Activated T-helper 2 cell treated with anti-CD3 and anti-CD28 coated beads, Interferon-gamma antibody, Interleukin-2, Interleukin-4, amounts not matched to agents 10 μg/mL and 5 μg/mL and 100 μg/mL, durations not matched to agents 14 hours and 24 hours and 36 hours (primary cell): ENCODE results near the gene AUTS2. TPM values are rescaled to one million over a fixed set of nuclear protein-coding genes. Genes with fewer than 3 reads are reported as not detected.

Experiments used
- DNase-seq: peaks from one replicate; pipeline ENCODE4 v3.0.0; 2021; ENCODE audit warnings: low spot score
- H3K27ac Mint-ChIP-seq: one replicate; pipeline ENCODE4 v1.8.0; 2021; ENCODE audit warnings: mixed read lengths
- H3K27me3 Mint-ChIP-seq: one replicate; pipeline ENCODE4 v1.8.0; 2021; ENCODE audit warnings: low read depth, mixed read lengths
- H3K36me3 Mint-ChIP-seq: one replicate; pipeline ENCODE4 v1.8.0; 2021; ENCODE audit warnings: low read depth, mixed read lengths
- H3K4me1 Mint-ChIP-seq: one replicate; pipeline ENCODE4 v1.8.0; 2021; ENCODE audit warnings: low read depth, mixed read lengths
- H3K4me3 Mint-ChIP-seq: one replicate; pipeline ENCODE4 v1.8.0; 2021; ENCODE audit warnings: low read depth, mild to moderate bottlenecking, moderate library complexity, mixed read lengths
- H3K9me3 Mint-ChIP-seq: one replicate; pipeline ENCODE4 v1.8.0; 2021; ENCODE audit warnings: mixed read lengths
- intact Hi-C: fragments of 100-400 bp; cut with micrococcal nuclease; formaldehyde crosslinking; loops from one replicate; pipeline ENCODE4 v1.15.1; 2023
- total RNA-seq: library from RNA; stranded (reverse); gene quantifications from 2 replicates; pipeline ENCODE4 v1.2.3, GENCODE V29; 2022

The AUTS2 gene
- total RNA-seq, 1 donor from 2014 or later: 1.1 TPM

GRCh38 chr7:70570961-70571360, 972.7 kb downstream of the AUTS2 start:
- DNase-seq: no peak
- Mint-ChIP-seq H3K27me3 (no peaks in the 10 kb centered on the region), H3K4me3 (no peak overlapping the region), H3K4me1 (no peaks in the 10 kb centered on the region), H3K27ac (no peak overlapping the region), H3K36me3 (no peaks in the 10 kb centered on the region), H3K9me3 (no peaks in the 10 kb centered on the region)
- intact Hi-C loops: no loop called here

GRCh38 chr7:70571403-70571934, 973.2 kb downstream of the AUTS2 start:
- Mint-ChIP-seq H3K9me3 (no peaks in the 10 kb centered on the region), H3K4me1 (no peaks in the 10 kb centered on the region)
- intact Hi-C loops: no loop called here

GRCh38 chr7:70571961-70572360, 973.7 kb downstream of the AUTS2 start:
- Mint-ChIP-seq H3K27me3 (no peaks in the 10 kb centered on the region), H3K27ac (no peak overlapping the region), H3K4me3 (no peak overlapping the region), H3K9me3 (no peaks in the 10 kb centered on the region), H3K4me1 (no peaks in the 10 kb centered on the region), H3K36me3 (no peaks in the 10 kb centered on the region)
- no peak for DNase-seq
- intact Hi-C loops: no loop called here

More at GRCh38 chr7:70571403-70571934, 973.2 kb downstream of the AUTS2 start:
- no peak for DNase-seq
- no peaks in the 10 kb centered on the region for H3K36me3 Mint-ChIP-seq
- H3K27me3 Mint-ChIP-seq: no peaks in the 10 kb centered on the region
- no peak overlapping the region for H3K27ac Mint-ChIP-seq
- no peak overlapping the region for H3K4me3 Mint-ChIP-seq

- H3K4me3 Mint-ChIP-seq: no peak overlapping the region
- H3K27me3 Mint-ChIP-seq: no peaks in the 10 kb centered on the region
- no peak overlapping the region for H3K27ac Mint-ChIP-seq
- H3K9me3 Mint-ChIP-seq: no peaks in the 10 kb centered on the region
- DNase-seq: no peak
- H3K36me3 Mint-ChIP-seq: no peaks in the 10 kb centered on the region
- H3K4me1 Mint-ChIP-seq: no peaks in the 10 kb centered on the region
- intact Hi-C loops: no loop called here
Observed at GRCh38 chr7:70572571-70572970, 974.3 kb downstream of the AUTS2 start.

GRCh38 chr7:70573071-70573661, 974.9 kb downstream of the AUTS2 start:
- H3K36me3 Mint-ChIP-seq: no peaks in the 10 kb centered on the region
- H3K27ac Mint-ChIP-seq: no peak overlapping the region
- H3K9me3 Mint-ChIP-seq: no peaks in the 10 kb centered on the region
- H3K4me1 Mint-ChIP-seq: no peaks in the 10 kb centered on the region
- H3K27me3 Mint-ChIP-seq: no peaks in the 10 kb centered on the region
- intact Hi-C loops: no loop called here
- H3K4me3 Mint-ChIP-seq: no peak overlapping the region
- no peak for DNase-seq

GRCh38 chr7:70573696-70574095, 975.4 kb downstream of the AUTS2 start:
- H3K27ac Mint-ChIP-seq: no peak overlapping the region
- no peaks in the 10 kb centered on the region for H3K9me3 Mint-ChIP-seq
- no peaks in the 10 kb centered on the region for H3K27me3 Mint-ChIP-seq
- no peaks in the 10 kb centered on the region for H3K4me1 Mint-ChIP-seq
- H3K36me3 Mint-ChIP-seq: no peaks in the 10 kb centered on the region
- no peak overlapping the region for H3K4me3 Mint-ChIP-seq
- intact Hi-C loops: no loop called here
- DNase-seq: no peak

- intact Hi-C loops: no loop called here
- no peaks in the 10 kb centered on the region for H3K27me3 Mint-ChIP-seq
- no peak overlapping the region for H3K4me3 Mint-ChIP-seq
- no peaks in the 10 kb centered on the region for H3K4me1 Mint-ChIP-seq
- no peaks in the 10 kb centered on the region for H3K36me3 Mint-ChIP-seq
- H3K27ac Mint-ChIP-seq: no peak overlapping the region
- no peaks in the 10 kb centered on the region for H3K9me3 Mint-ChIP-seq
- no peak for DNase-seq
Observed at GRCh38 chr7:70574314-70574834, 976.1 kb downstream of the AUTS2 start.

- H3K4me3 Mint-ChIP-seq: no peak overlapping the region
- no peaks in the 10 kb centered on the region for H3K27me3 Mint-ChIP-seq
- DNase-seq: no peak
- no peaks in the 10 kb centered on the region for H3K4me1 Mint-ChIP-seq
- H3K9me3 Mint-ChIP-seq: no peaks in the 10 kb centered on the region
- H3K36me3 Mint-ChIP-seq: no peaks in the 10 kb centered on the region
- intact Hi-C loops: no loop called here
- H3K27ac Mint-ChIP-seq: no peak overlapping the region
Observed at GRCh38 chr7:70574970-70575799, 976.9 kb downstream of the AUTS2 start.

GRCh38 chr7:70577078-70577477, 978.8 kb downstream of the AUTS2 start:
- Mint-ChIP-seq H3K27me3 (no peaks in the 10 kb centered on the region), H3K4me3 (no peak overlapping the region), H3K4me1 (no peaks in the 10 kb centered on the region)

GRCh38 chr7:70578131-70578530, 979.9 kb downstream of the AUTS2 start:
- Mint-ChIP-seq H3K4me1 (no peaks in the 10 kb centered on the region), H3K4me3 (no peak overlapping the region), H3K27me3 (no peaks in the 10 kb centered on the region), H3K9me3 (no peaks in the 10 kb centered on the region), H3K27ac (no peak overlapping the region), H3K36me3 (no peaks in the 10 kb centered on the region)
- no peak for DNase-seq
- intact Hi-C loops: no loop called here

More at GRCh38 chr7:70577078-70577477, 978.8 kb downstream of the AUTS2 start:
- Mint-ChIP-seq H3K9me3 (no peaks in the 10 kb centered on the region), H3K27ac (no peak overlapping the region), H3K36me3 (no peaks in the 10 kb centered on the region)
- intact Hi-C loops: no loop called here
- DNase-seq: no peak

GRCh38 chr7:70579397-70580097, 981.3 kb downstream of the AUTS2 start:
- Mint-ChIP-seq H3K9me3 (no peaks in the 10 kb centered on the region), H3K4me3 (no peak overlapping the region), H3K4me1 (no peaks in the 10 kb centered on the region), H3K36me3 (no peaks in the 10 kb centered on the region), H3K27me3 (no peaks in the 10 kb centered on the region), H3K27ac (no peak overlapping the region)
- intact Hi-C loops: no loop called here
- no peak for DNase-seq

GRCh38 chr7:70580161-70580560, 981.9 kb downstream of the AUTS2 start:
- H3K36me3 Mint-ChIP-seq: no peaks in the 10 kb centered on the region
- no peaks in the 10 kb centered on the region for H3K27me3 Mint-ChIP-seq

More at GRCh38 chr7:70580161-70580560, 981.9 kb downstream of the AUTS2 start:
- no peak overlapping the region for H3K27ac Mint-ChIP-seq
- no peak overlapping the region for H3K4me3 Mint-ChIP-seq
- H3K4me1 Mint-ChIP-seq: no peaks in the 10 kb centered on the region
- no peaks in the 10 kb centered on the region for H3K9me3 Mint-ChIP-seq
- DNase-seq: no peak
- intact Hi-C loops: no loop called here
